Left hindlimb (tissue), 1 donor: ENCODE results near the gene CHST13.
"Not testable (repeated sequence)": the region's sequence is repeated elsewhere in the genome, so short reads cannot be mapped to it uniquely, and the experiment has no call there.

Source experiments
- DNase-seq: peaks from one replicate; pipeline ENCODE4 v3.0.0-alpha.2; 2018

The CHST13 gene

DNA sequence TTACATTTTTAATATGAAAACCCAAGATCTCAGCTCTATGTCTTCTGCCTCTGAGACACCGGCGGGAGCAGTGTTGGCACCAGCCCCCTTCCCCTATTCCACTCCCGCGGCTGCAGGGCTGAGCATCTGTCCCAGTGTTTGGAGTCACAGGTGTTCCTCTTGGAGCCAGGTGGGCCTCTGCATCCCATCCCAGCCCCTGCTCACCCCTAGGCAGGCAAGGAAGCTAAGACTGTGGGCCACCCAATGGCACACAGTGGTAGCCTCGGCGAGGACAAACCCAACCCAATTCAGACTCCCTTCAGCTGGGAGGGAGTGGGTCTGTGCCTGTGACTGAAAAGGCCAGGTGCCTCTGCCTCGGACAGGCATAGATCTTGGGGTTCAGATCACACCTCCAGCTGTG, 3.1 kb downstream of the CHST13 start:
- no peak for DNase-seq

DNA sequence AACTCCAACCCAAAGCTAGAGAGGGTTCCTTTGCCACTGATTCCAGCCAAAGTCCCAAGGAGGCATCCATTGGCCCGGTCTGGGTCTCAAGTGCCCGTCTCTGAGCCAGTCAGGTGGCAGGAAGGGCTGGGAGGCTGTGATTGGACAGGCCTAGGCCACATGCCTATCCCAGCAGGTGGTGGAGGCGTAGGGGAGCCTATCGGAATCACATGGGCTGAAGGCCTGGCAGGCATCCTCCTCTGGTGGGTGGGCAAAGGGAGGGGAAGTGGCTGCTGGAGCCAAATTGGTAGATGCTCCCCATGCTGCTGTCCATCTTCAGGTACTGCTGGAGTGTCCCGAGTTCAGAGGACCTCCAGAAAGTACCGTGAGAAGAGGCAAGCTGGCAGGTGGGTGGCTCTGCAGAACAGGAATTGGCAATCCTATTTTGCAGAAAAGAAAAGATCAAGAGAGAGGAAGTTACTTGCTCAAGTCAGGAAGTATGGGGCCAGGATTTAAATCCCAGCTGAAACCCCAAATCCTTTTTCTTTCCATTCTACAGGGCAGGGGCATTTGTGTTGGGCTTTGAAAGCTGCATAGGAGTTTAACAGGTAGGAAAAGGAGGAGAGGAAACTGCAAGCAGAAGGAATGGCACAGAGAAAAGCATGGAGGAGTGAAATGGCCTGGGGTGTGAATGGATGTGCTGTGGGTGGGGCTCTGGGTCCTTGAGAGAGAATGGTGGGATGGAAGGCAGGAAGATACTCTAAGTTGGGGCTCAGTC, 3.7 kb downstream of the CHST13 start:
- no peak for DNase-seq

DNA sequence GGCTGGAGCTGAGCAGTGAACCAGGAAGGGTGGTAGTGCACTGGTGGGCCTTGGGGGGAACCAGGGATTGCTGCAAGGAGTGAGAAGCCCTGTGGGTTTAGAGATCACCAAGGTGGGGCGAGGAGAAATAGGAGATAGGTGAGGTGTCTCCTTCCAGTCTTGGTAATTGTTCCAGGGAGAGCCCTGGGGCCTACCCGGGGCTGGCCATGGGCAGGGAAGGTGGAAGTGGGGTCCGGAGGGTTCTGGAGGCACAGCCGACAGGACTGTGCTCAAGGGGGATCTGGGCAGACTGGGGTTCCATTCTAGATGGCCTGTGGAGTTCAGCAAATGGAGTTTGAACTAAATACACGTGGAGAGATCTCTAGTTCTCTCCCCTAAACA, 4.5 kb downstream of the CHST13 start:
- DNase-seq = no peak

DNA sequence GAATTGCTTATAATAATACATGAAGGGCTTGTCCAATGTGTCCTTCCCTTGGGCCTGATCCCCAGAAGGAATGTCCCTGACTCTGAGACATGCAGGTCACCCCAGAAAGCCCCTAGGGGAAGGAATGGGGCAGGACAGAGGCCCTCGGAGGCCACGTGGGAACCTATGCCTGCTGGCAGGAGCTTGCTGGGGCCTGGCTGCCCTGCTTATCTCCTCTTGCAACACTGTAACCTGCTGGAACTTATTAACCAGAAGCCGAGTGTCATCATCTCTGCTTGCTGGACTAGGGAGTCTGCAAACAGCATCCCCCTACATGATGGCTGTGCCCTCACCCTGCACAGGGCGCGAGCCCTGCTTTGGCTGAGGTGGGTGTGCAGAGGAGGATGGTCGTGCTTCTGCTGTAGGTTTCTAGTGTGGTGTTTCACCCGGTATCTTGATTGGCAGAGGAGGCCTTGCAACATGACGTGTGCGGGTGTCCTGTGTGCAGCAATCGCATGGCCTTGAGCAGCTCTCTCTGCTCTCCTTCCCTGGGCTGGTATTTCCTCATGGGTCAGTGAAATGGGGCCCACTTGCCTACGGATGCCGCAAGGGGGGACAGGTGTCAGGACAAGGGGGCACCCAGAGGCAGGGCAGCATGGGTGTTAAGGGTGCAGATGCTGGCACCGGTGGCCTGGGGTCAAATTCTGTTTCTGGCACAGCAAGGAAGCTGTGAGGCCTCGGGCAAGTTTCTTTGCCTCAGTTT, 5.0 kb downstream of the CHST13 start:
- DNase-seq = peak; percentile 16

DNA sequence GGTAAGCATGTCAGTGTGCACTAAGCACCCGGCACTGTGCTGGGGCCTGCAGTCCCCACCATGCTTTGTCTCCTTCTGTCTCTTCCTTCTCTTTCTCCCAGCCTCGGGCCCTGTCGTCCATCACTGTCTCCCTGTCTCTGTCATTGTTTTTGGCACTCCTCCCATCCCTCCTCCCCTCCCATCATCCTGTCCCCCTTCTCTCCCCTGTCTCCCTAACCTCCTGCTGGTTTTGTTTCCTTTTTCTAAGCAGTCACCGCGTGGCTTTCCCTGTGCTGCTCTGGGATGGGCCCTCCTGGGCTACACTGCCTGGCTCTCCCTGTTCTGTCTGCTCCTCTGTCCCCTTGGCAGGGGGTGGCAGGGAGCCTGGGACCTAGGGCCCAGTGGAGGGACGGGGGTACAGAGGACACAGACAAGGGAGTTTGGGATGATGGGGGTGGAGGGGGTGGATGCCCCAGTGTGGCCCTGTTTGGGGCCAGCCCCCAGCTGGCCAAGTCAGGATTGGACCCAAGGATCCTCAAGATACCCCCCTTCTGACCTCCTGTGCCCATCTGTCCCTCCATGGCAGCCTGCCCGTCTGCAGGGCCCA, 5.7 kb downstream of the CHST13 start:
- DNase-seq = peak; percentile 28

DNA sequence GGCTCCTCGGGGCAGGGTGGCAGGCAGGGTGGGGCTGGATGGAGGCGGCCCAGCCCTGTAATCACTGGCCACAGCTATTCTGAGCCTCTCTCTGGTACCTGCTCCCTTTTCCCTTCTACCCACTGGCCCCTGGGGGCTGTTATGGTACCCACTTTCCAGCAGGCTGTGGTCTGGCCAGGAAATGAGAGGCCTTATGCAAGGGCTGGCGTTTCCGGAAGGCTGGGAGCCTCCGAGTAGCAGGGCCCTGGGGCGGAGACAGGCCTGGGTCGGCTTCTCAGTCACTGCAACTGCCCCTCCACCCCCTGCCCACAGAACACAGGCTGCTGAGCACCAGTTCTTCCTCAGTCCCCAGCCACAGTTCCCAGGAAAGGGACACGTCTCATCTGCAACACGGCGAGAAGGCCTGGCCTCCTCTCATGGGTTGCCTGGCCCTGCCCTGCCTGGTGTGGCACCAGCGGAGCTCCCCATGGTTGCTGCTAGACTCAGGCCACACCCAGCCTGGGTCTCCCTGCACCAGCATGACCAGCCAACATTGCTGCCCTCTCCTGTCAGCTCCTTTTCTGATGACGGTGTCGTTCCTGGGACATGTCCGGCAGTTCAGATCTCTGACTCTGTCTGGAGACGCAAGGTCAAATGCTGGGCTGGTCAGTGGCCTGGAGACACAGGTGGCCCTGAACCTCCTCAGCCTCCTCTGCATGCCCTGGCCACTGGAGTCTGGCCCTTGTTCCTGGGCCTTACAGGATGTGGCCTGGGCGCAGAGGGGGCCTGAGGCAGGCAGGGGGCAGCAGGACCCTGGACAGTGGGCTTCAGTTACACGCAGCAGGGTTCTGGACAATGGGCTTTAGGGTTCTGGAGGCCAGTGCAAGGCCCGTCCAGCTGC, 6.5 kb downstream of the CHST13 start:
- peak; percentile 84 for DNase-seq

DNA sequence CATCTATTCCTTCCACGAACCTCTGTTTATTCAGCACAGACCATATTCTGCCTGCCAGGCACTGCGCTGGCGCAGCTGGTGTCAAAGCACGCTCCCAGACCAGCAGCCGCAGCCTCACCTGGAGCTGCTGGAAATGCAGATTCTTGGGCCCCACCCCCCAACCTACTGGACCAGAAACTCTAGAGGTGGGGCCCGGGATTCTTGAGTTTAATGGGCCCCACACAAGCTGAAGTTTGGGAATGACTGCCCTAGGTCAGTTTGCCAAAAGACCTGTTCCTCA, 7.0 kb downstream of the CHST13 start:
- no peak for DNase-seq

DNA sequence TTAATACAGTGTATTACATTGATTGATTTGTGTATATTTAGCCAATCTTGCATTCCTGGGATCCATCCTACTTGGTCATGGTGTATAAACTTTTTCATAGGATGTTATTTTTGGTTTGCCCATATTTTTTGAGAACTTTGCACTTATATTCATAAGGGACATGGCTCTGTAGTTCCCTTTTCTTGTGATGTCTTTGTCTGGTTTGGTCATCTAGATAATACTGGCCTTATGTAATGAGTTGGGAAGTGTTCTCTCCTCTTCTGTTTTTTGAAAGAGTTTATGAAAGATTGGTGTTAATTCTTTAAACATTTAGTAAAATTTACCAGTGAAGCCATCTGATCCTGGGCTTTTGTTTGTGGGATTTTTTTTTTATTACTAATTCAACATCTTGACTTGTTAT, 9.6 kb downstream of the CHST13 start:
- DNase-seq = no peak

DNA sequence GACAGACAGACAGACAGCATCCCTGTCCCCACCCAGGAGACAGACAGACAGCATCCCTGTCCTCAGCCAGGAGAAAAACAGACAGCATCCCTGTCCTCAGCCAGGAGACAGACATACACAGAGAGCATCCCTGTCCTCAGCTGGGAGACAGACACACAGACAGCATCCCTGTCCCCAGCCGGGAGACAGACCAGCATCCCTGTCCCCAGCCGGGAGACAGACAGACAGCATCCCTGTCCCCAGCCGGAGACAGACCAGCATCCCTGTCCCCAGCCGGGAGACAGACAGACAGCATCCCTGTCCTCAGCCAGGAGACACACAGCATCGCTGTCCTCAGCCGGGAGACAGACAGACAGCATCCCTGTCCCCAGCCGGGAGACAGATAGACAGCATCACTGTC, 10.8 kb downstream of the CHST13 start:
- not testable (repeated sequence) for DNase-seq

DNA sequence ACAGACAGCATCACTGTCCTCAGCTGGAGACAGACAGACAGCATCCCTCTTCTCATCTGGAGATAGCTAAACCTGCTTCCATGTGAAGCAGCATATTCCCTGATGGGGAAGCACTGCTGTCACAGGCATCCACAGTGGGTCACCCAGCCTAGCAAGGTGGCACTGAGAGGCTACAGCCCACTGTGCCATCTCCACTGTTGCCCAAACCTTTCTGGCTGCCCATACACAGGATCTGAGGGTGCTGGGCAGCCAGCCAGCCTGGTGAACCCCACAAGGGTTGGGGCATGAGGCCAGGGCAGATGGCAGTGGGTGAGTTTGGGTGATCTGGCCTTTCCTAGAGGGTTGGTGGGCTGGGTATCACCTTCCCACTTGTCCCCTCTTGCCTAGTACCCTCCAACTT, 11.7 kb downstream of the CHST13 start:
- DNase-seq = peak; percentile 3

DNA sequence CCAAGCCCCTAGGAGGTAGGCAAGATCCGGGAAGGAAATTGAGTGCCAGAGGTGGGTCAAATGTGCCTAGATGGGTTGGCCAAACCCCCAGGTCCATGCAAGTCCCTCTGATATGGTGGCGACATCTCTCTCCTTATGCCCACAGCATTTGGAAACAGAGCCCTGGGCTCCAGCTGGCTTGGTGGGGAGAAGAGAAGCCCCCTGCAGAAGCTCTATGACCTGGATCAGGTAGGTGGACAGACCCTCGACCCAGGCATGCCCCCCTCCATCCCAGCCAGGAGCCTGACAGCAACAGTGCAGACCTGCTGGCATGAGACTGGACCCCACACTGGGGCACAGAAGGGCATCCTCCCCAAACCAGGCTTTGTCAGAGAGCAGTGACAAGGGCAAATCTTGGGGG, 12.2 kb downstream of the CHST13 start:
- DNase-seq = peak; percentile 6

DNA sequence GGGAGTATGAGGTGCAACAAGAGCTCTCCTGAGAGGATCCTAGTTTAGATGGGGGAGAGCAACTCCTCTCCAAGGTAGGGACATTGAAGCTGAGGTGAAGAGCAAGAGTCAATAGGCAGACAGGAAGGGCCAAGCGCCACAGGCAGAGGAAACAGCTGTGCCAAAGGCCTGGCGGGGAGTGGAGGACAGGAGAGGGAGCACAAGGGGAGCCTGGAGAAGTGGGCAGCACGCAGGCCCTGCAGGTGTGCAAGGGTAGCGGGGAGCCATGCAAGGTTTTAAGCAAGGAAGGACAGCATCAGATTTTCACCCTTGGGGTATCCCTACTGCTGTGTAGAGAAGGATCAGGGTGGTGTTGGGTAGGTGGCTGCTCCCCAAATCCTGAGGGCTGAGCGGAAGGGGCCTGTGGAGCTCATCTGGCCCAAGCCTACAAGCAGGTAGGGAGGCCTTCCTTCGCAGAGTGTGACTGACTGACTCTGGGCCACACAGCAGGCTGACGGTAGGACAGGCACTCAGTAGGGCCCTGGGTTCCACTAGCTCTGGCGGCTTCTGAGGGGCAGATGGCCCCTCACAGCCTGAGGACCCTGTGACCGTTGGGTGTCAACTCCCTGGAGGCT, 13.3 kb downstream of the CHST13 start:
- peak; percentile 24 for DNase-seq

DNA sequence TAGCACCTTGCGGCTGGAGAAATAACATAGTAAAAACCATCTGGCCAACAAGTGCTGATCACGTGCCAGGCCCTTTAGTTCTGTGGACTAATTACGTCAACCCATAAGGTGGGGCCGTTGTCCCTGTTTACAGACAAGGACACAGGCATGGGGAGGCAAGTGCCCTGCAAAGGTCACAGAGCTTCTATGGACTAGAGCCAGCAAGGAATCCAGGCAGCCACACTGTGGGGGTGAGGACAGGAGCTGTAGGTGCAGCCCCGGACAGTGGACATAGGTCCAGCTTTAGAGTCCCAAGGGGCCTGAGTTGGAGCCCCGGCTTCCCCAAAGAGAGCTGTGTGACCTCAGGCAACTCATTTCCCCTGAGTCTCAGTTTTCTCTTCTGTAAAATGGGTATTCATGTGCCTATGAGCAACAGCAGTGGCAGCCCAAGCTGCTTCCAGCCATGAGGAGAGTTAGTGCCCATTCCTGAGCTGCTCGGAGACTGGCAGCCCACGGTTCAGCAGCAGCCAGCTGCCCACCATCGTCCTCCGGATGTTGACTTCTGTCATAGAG, 13.9 kb downstream of the CHST13 start:
- DNase-seq = peak; percentile 25

DNA sequence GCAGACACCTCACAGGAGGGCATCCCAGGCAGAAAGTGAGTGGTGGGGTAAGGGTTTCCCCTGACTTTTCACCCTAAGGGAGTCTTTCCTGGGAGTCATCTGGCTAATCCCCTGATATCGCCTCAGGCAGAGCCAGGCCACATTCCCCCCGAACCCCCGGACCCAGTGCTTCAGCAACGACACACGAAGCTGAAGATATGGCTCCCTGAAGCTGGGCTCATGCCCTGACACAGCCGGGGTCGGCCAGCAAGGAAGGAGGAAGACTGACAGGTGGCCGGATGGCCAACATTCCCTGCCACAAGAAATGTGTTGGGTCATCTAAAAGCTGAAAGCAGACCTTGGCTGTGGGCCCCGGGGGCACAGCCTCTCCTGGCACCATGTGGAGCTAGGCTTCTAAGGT, 14.4 kb downstream of the CHST13 start:
- DNase-seq = peak; percentile 22

DNA sequence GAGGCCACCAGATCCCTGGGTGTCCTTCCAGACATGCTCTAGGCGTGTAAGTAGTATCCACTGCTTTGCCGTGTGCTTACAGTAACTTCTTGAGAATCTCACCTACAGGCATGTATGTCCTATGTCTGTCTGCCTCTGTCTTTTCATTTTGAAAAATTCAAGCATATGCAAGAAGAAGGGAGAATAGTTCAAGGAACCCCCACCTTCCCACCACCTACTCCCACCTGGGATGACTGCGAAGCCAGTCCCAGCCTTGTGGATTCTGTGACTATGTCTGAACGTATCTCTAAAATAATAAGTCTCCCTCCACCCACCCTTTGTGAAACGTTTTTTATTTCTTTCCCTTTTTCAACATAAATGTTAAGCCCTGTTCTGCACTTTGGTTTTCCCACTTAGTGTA, 15.0 kb downstream of the CHST13 start:
- DNase-seq = peak; percentile 7

DNA sequence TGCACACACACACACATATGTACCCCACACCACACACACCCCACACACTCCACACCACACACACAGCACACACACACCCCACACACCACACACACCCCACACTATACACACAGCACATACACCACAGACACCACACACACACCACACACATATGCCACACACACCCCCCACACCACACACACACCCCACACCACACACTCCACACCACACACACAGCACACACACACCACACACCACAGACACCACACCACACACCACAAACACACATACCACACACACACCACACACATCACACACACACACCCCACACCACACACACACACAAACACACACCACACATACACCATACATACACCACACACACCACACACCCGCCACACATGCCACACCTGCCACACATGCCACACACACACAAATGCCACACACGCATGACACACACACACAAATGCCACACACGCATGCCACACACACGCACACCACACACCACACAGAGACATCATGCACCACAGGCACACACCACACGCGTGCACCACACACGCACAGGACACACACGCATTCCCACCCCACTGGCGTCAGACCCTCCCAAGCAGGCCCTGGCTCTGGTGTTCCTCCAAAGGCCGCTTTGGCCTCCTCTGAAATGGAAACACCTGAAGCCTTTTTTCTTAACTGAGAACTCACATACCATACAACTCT, 15.7 kb downstream of the CHST13 start:
- peak; percentile 20 for DNase-seq

DNA sequence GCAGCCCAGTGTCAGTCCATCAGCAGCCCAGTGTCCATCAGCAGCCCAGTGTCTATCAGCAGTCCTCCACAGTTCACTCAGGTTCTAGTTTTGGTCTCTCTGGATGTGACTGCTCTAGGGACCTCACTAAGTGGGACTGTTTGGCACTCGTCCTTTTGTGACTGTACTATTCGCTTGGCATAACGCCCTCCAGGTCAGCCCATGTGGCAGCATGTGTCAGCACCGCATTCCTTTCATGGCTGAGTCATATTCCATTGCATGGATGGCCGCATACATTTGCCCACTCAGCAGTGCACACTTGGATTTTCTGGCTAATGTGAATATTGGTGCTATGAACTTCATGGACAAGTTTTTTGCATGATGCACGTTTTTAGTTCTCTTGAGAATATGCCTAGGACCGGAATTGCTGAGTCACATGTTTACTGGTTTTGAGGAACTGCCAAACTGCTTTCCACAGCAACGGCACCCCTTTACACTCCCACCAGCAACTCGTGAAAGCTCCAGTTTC, 16.4 kb downstream of the CHST13 start:
- DNase-seq = peak; percentile 41

DNA sequence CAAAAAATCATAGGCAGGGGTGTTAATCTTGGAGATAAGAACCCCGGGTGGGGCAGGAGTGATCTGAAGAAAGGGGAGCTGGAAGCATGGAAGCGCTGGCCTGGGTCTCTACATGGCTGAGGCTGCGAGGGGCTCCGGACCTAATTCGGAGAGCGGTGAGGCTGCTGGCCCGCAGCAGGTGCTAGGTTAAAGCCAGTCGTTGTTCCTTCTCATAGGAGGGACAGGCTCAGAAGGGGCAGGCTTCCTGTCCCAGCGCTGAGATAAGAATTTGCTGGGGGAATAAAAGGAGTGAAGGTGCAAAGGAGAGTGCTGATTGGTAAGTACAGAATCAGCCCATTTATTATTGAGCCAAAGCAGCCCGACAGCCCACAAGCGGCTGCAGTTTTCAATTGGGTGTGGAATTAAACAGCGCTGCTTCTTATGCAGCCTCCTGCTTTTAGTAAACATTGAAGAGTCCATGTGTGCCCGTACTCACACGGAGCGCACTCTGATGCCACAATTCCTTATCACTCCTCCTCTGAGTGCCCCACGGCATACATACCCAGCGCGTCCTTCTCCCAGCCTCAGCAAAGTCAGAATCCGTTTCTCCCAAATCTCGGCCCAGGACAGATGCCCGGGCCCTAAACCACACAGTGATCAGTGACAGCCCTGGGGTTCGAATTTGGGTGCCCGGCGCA, 17.1 kb downstream of the CHST13 start:
- DNase-seq = no peak

DNA sequence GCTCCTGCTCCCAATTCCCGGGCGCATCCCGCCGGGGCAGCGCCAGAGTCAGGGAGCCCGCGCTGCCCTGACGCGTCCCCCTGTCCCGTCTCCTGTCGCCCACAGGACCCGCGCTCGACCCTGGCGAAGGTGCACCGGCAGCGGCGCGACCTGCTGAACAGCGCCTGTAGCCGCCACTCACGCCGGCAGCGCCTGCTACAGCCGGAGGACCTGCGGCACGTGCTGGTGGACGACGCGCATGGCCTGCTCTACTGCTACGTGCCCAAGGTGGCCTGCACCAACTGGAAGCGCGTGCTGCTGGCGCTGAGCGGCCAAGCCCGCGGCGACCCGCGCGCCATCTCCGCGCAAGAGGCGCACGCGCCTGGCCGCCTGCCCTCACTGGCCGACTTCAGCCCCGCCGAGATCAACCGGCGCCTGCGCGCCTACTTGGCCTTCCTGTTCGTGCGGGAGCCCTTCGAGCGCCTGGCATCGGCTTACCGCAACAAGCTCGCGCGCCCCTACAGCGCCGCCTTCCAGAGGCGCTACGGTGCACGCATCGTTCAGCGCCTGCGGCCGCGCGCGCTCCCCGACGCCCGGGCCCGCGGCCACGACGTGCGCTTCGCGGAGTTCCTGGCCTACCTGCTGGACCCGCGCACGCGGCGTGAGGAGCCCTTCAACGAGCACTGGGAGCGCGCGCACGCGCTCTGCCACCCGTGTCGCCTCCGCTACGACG, 17.8 kb downstream of the CHST13 start:
- no peak for DNase-seq
